ENCODE results near the gene DOCK1.
A peak's percentile ranks its signal among the peaks of the same experiment; 100 is the strongest.
"Not testable (repeated sequence)": the region's sequence is repeated elsewhere in the genome, so short reads cannot be mapped to it uniquely, and the experiment has no call there.

The DOCK1 gene

GRCh38 chr10:126903656-126904360 lies 1.4 kb upstream of the DOCK1 start:
- no peak for DNase-seq

DNA sequence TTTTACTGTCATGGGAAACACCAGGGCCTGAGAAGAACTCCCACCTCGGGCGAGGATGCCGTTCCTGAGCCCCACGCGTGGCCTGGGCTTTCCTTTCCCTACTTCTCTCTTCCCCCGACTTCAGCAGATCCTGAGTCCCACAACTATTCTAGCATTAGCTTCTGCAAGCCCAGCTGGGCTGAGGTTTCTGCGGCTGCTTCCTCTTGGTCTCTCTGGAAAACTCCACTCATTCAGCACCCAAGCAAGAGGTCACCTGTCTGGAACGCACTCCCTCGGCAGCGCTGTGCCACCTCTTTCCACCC lies 761 bp upstream of the DOCK1 start:
- no peak for DNase-seq

GRCh38 chr10:126905776-126906703 lies 812 bp downstream of the DOCK1 start:
- peak; percentile 53 for DNase-seq

GRCh38 chr10:126906704-126907422 lies 1.6 kb downstream of the DOCK1 start:
- DNase-seq: no peak

DNA sequence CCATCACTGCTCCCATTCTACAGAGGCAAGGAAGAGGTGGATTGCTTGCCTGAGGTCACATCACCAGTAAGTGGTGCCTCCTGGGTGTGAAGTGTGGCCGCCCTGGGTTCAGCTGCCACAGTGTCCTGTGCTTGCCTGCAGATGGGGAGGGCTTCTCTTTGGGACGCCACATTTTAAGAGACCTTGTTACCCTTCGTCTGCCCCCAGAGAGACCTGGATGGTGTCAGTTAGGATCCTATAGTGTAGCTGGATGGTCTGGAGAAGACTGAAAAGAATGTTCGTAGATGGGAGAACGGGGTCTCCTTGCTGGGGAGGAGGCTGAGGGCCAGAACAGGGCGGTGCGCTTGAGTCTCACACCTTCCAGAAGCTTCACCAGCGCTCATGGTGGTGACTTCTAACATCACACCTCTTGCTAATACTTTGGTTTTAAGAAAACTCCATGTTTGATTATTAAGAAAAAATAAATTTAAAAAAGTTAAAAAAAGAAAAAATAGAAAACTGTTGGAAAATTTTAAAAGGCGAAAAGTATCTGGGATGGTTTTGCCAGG lies 2.3 kb downstream of the DOCK1 start:
- no peak for DNase-seq

GRCh38 chr10:126908225-126908624 lies 3.0 kb downstream of the DOCK1 start:
- DNase-seq: no peak

GRCh38 chr10:126908729-126909128 lies 3.5 kb downstream of the DOCK1 start:
- DNase-seq: no peak

DNA sequence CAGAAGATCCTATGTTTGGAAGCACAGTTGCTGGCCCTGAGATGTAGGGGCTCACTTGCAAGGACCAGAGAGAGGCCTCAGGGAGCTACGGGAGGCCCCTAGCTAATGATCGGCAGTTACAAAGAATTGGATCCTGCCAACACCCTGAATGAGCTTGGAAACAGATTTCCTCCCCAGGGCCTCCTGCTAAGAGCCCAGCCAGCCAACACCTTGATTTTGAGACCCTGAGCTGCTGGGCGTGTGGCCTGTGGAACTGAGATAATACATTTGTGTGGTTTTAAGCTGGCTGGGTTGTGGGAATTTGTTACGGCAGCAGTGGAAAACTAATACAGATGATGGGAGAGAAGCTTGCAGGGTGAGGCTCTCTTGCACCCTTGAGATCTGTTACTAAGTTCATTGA lies 3.9 kb downstream of the DOCK1 start:
- DNase-seq: no peak

GRCh38 chr10:126910196-126910595 lies 5.0 kb downstream of the DOCK1 start:
- DNase-seq: no peak

- DNase-seq: no peak
These were observed 5.6 kb downstream of the DOCK1 start for GRCh38 chr10:126910798-126911197.

DNA sequence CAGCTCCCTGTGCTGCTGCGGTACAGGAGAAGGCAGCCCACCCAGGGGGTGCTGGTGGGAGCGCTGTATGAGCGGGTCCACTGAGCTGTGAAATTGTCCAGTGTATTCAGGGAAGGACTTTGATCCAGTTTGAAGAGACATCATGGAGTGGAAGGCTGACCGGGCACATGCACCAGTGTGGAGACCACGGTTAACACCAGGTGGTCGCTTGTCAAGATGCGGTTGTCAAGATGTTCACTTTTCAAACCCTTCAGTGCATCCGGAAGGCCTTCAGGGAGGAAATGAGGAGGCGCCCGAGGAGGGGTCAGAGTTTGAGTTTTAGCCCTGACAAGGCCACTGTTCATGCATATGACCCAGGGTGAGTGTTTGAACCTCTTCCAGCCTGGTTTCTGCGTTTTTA lies 6.1 kb downstream of the DOCK1 start:
- DNase-seq: no peak

- DNase-seq: no peak
These were observed 8.1 kb downstream of the DOCK1 start for GRCh38 chr10:126913316-126913715.

DNA sequence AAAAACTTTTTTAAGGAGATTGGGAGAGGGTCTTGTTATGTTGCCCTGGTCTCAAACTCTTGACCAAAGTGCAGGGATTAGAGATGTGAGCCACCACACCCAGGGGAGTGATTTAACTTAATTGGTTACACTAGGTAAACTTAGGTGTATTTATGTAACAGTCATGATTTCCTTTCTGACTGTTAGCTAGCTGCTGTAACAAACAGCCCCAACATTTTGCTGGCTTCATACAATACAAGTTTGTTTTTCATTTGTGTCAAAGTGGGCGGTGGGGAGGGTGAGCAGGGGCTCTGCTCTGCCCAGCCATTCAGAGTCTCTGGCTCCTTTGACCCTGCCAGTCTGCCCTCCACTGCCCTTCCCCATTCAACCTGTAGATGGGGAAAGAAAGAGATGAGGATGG lies 9.3 kb downstream of the DOCK1 start:
- no peak for DNase-seq

DNA sequence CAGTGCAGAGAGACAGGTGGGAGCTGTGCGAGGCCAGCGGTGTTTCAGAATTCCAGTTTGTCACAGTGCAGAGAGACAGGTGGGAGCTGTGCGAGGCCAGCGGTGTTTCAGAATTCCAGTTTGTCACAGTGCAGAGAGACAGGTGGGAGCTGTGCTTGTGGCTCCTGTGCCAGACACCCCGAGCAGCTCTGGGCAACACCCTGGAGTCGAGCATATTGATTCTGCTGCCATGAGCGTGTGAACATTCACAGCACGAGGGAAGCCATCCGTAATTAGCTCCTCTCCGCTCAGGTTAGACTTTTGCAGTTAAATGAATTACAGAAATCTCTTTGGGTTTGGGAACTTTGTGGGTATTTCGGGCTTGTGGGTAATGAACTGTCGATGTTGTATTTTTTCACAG lies 11.7 kb downstream of the DOCK1 start:
- not testable (repeated sequence) for DNase-seq

DNA sequence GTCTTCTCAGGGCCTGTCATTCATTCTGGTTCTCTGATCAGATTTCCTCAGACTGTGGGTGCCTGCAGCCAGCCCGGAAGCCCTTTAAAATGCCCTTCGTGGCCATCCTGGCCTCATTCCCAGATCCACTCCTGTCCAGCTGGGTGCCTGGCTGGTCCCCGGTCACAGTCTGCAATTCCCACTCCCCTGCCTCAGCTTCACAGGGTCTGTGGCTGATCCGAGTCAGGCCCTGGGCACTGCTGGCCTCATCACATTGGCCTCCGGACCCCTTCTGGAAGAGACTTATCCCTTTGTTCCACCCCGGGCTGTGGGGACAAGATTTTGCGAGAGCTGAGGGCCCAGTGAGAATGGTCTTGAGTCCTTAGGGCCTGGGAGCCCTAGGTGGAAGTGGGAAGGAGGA lies 12.1 kb downstream of the DOCK1 start:
- DNase-seq: no peak

DNA sequence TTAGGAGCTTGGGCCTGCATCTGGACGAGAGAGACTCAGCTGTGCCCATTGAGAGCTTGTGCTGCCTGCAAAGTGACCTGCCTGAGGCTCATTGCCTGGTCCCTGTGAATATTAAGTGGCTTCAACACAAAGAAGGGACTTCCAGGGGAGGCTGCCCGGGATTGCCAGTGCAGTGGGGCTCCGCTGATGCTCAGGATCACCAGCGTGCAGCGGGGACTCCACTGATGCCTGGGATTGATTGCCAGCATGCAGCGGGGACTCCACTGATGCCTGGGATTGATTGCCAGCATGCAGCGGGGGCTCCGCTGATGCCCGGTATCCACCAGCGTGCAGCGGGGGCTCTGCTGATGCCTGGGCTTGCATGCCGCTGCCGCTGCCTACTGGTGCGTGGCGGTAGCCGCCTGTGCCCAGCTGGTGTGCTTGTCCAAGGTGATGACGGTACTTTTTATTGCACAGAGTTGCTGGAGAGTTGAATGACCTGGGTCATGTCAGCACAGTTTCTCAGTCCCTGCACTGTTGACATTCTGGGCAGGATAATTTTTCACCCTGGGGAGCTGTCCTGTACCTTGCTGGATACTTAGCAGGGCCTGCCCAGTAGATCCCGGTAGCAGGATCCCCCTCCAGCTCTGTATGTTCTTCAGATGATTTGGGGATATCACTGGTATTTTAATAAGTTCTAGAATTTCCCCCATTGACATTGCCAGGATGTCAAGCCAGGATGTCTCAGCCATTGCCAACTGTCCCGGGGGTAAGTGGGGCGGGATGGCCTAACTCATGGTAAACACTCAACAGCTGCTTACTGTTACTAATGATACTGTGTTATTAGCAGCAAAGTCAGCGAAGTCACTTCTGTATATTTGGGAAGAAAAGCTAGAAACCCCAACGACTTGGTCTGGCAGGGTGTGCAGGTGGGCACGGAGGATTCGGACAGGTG lies 13.0 kb downstream of the DOCK1 start:
- no peak for DNase-seq

GRCh38 chr10:126919426-126919825 lies 14.2 kb downstream of the DOCK1 start:
- no peak for DNase-seq

DNA sequence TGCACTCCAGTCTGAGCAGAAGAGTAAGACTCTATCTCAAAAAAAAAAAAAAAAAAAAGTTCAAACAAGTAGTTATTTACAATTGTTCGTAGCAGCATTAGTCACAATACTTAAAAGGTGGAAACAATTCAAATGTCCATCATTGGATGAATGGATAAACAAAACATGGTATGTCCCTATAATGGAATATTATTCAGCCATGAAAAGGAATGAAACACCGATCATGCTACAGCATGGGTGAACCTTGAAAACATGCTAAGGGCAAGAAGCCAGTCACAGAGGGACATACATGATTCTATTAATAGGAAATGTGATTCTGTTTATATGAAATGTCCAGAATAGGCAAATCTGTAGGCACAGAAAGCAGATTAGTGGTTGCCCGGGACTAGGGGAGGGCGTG lies 15.9 kb downstream of the DOCK1 start:
- DNase-seq: no peak

DNA sequence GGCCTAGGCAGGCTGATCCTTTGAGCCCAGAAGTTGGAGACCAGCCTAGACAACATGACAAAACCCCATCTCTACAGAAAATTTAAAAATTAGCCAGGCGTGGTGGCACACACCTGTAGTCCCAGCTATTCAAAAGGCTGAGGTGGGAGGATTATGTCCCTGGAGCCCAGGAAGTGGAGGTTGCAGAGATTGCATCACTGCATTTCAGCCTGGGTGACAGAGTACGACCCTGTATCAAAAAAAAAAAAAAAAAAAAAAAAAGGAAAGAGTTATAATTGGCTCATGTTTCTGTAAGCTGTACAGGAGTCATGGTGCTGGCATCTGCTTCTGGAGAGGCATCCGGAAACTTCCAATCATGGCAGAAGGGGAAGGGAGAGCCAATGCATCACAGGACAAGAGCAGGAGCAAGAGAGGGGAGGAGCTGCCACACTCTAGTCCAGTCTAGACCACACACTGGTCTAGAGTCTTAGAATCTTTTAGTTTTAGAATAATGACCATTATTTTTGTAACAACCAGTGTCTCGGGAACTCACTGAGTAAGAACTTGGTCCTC lies 16.8 kb downstream of the DOCK1 start:
- DNase-seq: peak; percentile 74

DNA sequence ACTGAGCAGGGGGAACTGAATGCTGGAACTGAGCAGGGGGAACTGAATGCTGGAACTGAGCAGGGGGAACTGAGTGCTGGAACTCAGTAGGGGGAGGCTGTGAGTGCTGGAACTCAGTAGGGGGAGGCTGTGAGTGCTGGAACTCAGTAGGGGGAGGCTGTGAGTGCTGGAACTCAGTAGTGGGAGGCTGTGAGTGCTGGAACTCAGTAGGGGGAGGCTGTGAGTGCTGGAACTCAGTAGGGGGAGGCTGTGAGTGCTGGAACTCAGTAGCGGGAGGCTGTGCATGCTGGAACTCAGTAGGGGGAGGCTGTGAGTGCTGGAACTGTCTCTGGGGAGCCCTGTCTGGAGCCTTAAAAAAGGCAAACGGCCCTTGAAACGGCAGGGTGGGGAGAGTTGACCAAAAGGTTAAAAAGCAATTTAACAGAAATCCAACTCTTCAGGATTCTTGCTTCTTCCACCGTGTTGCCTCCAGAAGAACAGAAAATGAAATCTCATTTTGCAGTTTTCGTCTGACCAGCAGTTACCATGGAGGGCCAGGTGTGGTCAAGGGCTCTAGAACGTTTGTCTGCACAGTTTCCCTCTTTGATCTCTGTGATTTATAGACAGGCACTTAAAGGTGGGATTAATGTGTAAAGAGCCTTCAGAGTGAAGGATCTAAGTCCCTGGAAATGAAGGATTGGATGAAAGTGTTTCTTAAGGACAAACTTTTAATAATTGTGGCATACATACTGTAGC lies 19.1 kb downstream of the DOCK1 start:
- DNase-seq: no peak

DNA sequence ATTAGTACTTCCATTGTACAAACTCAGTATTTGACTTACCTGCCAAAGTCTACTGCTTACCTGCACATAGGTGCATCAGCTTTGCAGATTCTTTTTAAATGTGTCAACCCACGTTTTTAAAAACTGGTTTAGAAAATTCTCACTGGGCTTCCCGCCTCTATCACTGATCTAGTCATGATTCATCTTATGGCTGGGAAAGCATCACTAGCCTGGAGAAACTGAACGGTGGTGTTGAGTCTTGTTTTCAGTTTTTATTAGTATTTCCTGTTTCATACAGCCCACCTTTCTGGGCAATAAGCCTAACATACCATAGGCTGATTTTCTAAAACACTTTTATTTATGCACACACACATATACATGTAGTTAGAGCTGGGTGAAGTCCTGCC lies 19.7 kb downstream of the DOCK1 start:
- no peak for DNase-seq
